ENCODE measurements around the gene KCNJ10. TPM values are rescaled to one million over a fixed set of nuclear protein-coding genes. Genes with fewer than 3 reads are reported as not detected.
A peak's percentile ranks its signal among the peaks of the same experiment; 100 is the strongest.

Gene KCNJ10
- total RNA-seq, 4 donors from 2014 or later: not detected

DNA sequence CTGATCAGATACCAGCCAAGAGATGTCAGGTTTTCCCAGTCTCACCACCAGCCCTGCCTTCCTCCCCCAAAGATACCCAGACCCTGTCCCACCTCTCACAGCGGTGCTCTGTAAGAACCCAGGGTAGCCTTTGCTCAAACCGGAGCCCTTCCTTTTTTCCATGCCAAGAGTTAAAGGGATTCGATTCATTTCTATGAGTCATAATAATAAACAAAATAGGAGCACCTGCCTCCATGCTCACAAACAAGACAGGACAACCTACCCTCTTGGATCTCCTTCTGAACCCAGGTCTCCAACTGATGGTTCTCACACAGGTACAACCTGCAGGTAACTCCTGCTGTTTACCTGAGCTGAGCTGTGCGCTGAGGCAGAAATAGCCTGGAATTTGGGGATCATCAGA, 39.7 kb upstream of the KCNJ10 start:
- no peak overlapping the region for H3K4me3 ChIP-seq
- WGBS: 43% methylated on average over 4 of the region's 4 CpGs
- peaks cover 4% of the 10 kb centered on the region for H3K4me1 ChIP-seq
- TF ChIP-seq, protein P1, sequence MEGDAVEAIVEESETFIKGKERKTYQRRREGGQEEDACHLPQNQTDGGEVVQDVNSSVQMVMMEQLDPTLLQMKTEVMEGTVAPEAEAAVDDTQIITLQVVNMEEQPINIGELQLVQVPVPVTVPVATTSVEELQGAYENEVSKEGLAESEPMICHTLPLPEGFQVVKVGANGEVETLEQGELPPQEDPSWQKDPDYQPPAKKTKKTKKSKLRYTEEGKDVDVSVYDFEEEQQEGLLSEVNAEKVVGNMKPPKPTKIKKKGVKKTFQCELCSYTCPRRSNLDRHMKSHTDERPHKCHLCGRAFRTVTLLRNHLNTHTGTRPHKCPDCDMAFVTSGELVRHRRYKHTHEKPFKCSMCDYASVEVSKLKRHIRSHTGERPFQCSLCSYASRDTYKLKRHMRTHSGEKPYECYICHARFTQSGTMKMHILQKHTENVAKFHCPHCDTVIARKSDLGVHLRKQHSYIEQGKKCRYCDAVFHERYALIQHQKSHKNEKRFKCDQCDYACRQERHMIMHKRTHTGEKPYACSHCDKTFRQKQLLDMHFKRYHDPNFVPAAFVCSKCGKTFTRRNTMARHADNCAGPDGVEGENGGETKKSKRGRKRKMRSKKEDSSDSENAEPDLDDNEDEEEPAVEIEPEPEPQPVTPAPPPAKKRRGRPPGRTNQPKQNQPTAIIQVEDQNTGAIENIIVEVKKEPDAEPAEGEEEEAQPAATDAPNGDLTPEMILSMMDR (IDR thresholded peaks at IDR 0.05): no peak
- TF ChIP-seq EP300 (IDR thresholded peaks at IDR 0.05) (no peak), POLR2A (IDR thresholded peaks at IDR 0.05) (no peak), POLR2AphosphoS5 (IDR thresholded peaks at IDR 0.05) (no peak)
- no peaks in the 10 kb centered on the region for H3K27me3 ChIP-seq
- no peak for DNase-seq (ENCODE audit: low spot score in 2 of 2)
- H3K27ac ChIP-seq: no peak overlapping the region
- no peaks in the 10 kb centered on the region for H3K9me3 ChIP-seq
- H3K36me3 ChIP-seq: no peaks in the 10 kb centered on the region

DNA sequence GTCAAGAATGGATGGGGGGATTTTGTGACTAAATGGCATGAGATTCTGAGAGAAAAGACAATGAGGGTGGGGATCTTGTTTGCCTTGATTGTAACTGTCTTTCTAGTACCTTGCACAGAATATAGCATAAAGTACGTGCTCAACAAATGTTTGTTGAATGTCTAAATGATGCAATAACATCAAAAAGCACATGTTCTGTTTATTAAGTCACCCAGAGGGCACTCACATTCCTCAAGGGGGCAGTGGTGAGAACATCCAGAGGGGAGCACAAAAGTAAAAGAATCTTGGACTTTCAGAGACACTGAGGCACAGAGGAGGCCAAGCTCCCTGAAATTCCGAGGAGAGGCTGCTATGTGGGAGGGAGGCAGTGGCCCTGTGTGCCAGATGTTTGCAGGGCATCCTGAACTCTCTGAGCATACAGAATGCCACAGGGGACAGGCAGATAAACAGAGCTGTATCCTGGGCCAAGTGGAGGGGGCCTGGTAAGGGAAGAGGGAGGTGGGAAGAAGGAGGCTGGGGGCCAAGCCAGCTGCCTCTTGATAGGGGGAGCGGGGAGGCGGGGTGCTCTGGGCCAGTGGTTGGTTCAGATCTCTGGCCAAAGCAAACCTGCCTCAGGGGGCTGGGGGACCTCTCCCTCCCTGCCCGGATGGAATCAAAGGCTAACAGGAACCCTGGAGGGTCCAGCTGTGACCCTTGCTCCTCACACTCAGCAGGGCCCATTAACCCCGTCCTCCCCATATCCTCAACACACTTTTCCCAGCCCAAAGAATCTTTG, 39.1 kb upstream of the KCNJ10 start:
- Histone ChIP-seq H3K36me3 (no peaks in the 10 kb centered on the region), H3K9me3 (no peaks in the 10 kb centered on the region), H3K4me3 (no peak overlapping the region), H3K4me1 (peaks cover 7% of the 10 kb centered on the region), H3K27me3 (no peaks in the 10 kb centered on the region), H3K27ac (no peak overlapping the region)
- WGBS: 19% methylated on average over 6 of the region's 6 CpGs
- TF ChIP-seq, protein P1 (IDR thresholded peaks at IDR 0.05): peak in 1 of 2 donors; percentile 40
- TF ChIP-seq POLR2A (IDR thresholded peaks at IDR 0.05): no peak
- no peak for DNase-seq (ENCODE audit: low spot score in 2 of 2)

DNA sequence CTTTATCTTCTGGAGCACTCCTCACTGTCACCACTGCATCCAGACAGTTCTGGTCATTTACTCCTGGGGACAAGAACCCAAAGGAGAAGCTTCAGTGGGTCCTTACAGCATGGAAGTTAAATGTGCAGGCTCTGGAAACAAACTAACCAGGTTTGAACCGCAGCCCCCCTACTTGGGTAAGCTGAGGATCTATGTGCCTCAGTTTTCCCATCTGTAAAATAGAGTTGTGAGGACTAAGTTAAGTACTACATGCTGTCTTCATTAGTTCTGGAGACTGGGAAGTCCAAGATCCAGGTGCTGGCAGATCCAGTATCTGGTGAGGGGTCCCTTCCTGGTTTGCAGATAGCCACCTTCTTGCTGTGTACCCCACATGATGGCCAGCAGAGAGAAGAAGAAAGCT, 37.6 kb upstream of the KCNJ10 start:
- TF ChIP-seq POLR2AphosphoS5 (IDR thresholded peaks at IDR 0.05) (no peak), EP300 (IDR thresholded peaks at IDR 0.05) (no peak), POLR2A (IDR thresholded peaks at IDR 0.05) (no peak)
- TF ChIP-seq, protein P1 (IDR thresholded peaks at IDR 0.05): no peak
- DNase-seq (ENCODE audit: low spot score in 2 of 2): no peak
- Histone ChIP-seq H3K36me3 (no peaks in the 10 kb centered on the region), H3K27ac (no peak overlapping the region), H3K9me3 (no peaks in the 10 kb centered on the region), H3K4me3 (no peak overlapping the region), H3K27me3 (no peaks in the 10 kb centered on the region), H3K4me1 (peaks cover 17% of the 10 kb centered on the region)
- WGBS: 92% methylated on average over 1 of the region's 1 CpG

DNA sequence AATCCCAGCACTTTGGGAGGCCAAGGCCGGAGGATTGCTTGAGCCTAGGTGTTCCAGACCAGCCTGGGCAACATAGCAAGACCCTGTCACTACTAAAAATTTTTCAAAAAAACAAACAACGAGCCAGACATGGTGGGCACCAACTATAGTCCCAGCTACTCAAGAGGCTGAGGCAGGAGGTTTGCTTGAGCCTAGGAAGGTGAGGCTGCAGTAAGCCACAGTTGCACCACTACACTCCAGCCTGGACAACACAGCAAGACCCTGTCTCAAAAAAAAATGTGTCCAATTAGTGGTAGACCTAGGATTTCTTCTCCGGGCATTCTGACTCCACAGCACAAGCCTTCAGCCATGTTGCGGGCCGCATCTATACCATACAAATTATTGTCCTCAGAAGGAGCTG, 35.2 kb upstream of the KCNJ10 start:
- no peak for DNase-seq (ENCODE audit: low spot score in 2 of 2)
- H3K4me3 ChIP-seq: no peak overlapping the region
- no peak for TF ChIP-seq POLR2A (IDR thresholded peaks at IDR 0.05)
- TF ChIP-seq, protein P1 (IDR thresholded peaks at IDR 0.05): no peak
- no peak for TF ChIP-seq POLR2AphosphoS5 (IDR thresholded peaks at IDR 0.05)
- no peak for TF ChIP-seq EP300 (IDR thresholded peaks at IDR 0.05)

DNA sequence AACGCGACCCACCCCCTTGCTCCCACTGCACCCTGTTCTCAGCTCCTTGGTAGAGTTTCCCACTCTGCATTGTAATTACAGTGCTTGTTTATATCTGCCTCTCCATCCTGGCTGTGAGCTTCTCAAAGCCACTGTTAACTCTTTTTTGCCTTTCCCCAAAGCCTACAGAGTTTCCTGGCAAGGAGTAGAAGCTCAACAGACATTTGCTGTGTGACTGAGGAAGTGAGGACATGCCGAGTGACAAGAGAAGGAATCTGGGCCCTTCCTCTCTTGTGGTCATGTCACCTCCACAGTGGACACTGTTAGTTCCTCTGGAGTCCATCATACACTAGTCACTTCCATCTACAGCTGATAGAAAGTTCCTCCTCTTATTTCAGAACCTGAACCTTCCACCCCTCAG, 34.5 kb upstream of the KCNJ10 start:
- no peak overlapping the region for H3K4me3 ChIP-seq
- no peak for TF ChIP-seq EP300 (IDR thresholded peaks at IDR 0.05)
- H3K36me3 ChIP-seq: no peaks in the 10 kb centered on the region
- H3K9me3 ChIP-seq: no peaks in the 10 kb centered on the region
- no peak for DNase-seq (ENCODE audit: low spot score in 2 of 2)
- H3K27me3 ChIP-seq: no peaks in the 10 kb centered on the region
- H3K27ac ChIP-seq: no peak overlapping the region
- peaks cover 35% of the 10 kb centered on the region for H3K4me1 ChIP-seq
- 63% methylated on average over 3 of the region's 3 CpGs for WGBS

More for the DNA sequence above, 35.2 kb upstream of the KCNJ10 start:
- H3K27me3 ChIP-seq: no peaks in the 10 kb centered on the region
- H3K4me1 ChIP-seq: peaks cover 32% of the 10 kb centered on the region
- no peaks in the 10 kb centered on the region for H3K36me3 ChIP-seq
- no peak overlapping the region for H3K27ac ChIP-seq
- H3K9me3 ChIP-seq: no peaks in the 10 kb centered on the region
- WGBS: 92% methylated on average over 5 of the region's 5 CpGs

Measured in suprapubic skin (tissue), 4 donors.